Uterus (tissue), 4 donors: ENCODE data around the gene YTHDF1. TPM values are rescaled to one million over a fixed set of nuclear protein-coding genes. Genes with fewer than 3 reads are reported as not detected.
A peak's percentile ranks its signal among the peaks of the same experiment; 100 is the strongest.

ENCODE experiments used
- DNase-seq, 2 donors: peaks; one replicate each; pipeline ENCODE4 v3.0.0-alpha.2; 2019 to 2020
- H3K27ac ChIP-seq, 2 donors: fragments of 200-600 bp; sonication (generic); 1 replicate in 1 of 2; 2 replicates in 1 of 2; pipeline ENCODE4 v1.5.1; 2016 to 2018
- H3K27me3 ChIP-seq, 2 donors: fragments of 200-600 bp; sonication (generic); one replicate each; pipeline ENCODE4 v1.5.1; 2018 to 2019; ENCODE audit warnings: control low read depth in 1 of 2
- H3K36me3 ChIP-seq, 2 donors: fragments of 200-600 bp; sonication (generic); one replicate each; pipeline ENCODE4 v1.5.1; 2019; ENCODE audit warnings: control low read depth in 1 of 2
- H3K4me1 ChIP-seq, 2 donors: fragments of 200-600 bp; sonication (generic); one replicate each; pipeline ENCODE4 v1.5.1; 2018 to 2019; ENCODE audit warnings: control low read depth in 1 of 2
- H3K4me3 ChIP-seq, 2 donors: fragments of 200-600 bp; sonication (generic); 1 replicate in 1 of 2; 2 replicates in 1 of 2; pipeline ENCODE4 v1.5.1; 2018 to 2019; ENCODE audit warnings: mild to moderate bottlenecking in 1 of 2
- H3K9me3 ChIP-seq, 2 donors: fragments of 200-600 bp; sonication (generic); one replicate each; pipeline ENCODE4 v1.5.1; 2019; ENCODE audit warnings: control low read depth in 1 of 2
- POLR2A ChIP-seq, 2 donors: fragments of 450-650 bp; IDR thresholded peaks; one replicate each; pipeline ENCODE4 v1.6.1; 2016; ENCODE audit warnings: antibody characterized with exemption in 2 of 2, mild to moderate bottlenecking in 1 of 2, moderate library complexity in 1 of 2
- intact Hi-C: fragments of 100-400 bp; cut with DNase I; formaldehyde crosslinking; loops from one replicate; pipeline ENCODE4 v1.15.1; 2023; ENCODE audit warnings: low total_unique reads
- total RNA-seq, 4 donors: library from RNA; depleted of rRNA in 3 of 4; stranded (reverse); fragments of >200 nt in 3 of 4; gene quantifications; one replicate each; pipeline versions ENCODE4 v1.1.0 to v1.2.4, GENCODE V29; 2014 to 2023
- TF ChIP-seq, protein P1 (sequence below), 4 experiments: fragments of 200-600 bp in 2 of 4; fragments of 450-650 bp in 2 of 4; sonication (generic) in 2 of 4; IDR thresholded peaks; one replicate each; pipeline ENCODE4 v1.5.1; 2016 to 2019; ENCODE audit warnings: antibody characterized with exemption in 4 of 4, mild to moderate bottlenecking in 2 of 4, moderate library complexity in 1 of 4
- donor health status: DM: yes; HTN: yes; CAD: no.

Gene YTHDF1
- total RNA-seq, 4 donors from 2014 or later = 17.9 to 35.8 (median 25.8) TPM

DNA sequence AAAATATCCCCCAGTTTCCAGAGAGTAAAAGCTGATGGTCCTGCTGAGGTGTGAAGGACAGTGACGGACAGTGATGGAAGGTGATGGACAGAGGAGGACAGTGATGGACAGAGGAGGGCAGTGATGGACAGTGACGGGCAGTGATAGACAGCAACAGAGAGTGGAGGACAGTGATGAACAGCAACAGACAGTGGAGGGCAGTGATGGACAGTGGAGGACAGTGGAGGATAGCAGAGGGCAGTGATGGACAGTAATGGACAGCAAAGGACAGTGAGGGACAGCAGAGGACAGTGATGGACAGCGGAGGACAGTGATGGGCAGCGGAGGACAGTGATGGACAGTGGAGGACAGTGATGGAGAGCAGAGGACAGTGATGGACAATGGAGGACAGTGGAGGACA is 41.0 kb upstream of the YTHDF1 start:
- TF ChIP-seq POLR2A (IDR thresholded peaks at IDR 0.05) = no peak
- TF ChIP-seq, protein P1, sequence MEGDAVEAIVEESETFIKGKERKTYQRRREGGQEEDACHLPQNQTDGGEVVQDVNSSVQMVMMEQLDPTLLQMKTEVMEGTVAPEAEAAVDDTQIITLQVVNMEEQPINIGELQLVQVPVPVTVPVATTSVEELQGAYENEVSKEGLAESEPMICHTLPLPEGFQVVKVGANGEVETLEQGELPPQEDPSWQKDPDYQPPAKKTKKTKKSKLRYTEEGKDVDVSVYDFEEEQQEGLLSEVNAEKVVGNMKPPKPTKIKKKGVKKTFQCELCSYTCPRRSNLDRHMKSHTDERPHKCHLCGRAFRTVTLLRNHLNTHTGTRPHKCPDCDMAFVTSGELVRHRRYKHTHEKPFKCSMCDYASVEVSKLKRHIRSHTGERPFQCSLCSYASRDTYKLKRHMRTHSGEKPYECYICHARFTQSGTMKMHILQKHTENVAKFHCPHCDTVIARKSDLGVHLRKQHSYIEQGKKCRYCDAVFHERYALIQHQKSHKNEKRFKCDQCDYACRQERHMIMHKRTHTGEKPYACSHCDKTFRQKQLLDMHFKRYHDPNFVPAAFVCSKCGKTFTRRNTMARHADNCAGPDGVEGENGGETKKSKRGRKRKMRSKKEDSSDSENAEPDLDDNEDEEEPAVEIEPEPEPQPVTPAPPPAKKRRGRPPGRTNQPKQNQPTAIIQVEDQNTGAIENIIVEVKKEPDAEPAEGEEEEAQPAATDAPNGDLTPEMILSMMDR (IDR thresholded peaks at IDR 0.05) = no peak
- no peak for DNase-seq
- H3K27ac ChIP-seq = no peak overlapping the region
- H3K4me1 ChIP-seq = peaks cover 0 to 18% of the 10 kb centered on the region in 2 donors
- no peaks in the 10 kb centered on the region for H3K36me3 ChIP-seq
- H3K9me3 ChIP-seq = no peaks in the 10 kb centered on the region
- H3K27me3 ChIP-seq = peaks cover 5 to 24% of the 10 kb centered on the region in 2 donors
- no peak overlapping the region for H3K4me3 ChIP-seq
- intact Hi-C loops = no loop called here

GRCh38 chr20:63255931-63256704 is 40.2 kb upstream of the YTHDF1 start:
- Histone ChIP-seq H3K27ac (no peak overlapping the region), H3K4me1 (peaks cover 0 to 18% of the 10 kb centered on the region in 2 donors), H3K9me3 (no peaks in the 10 kb centered on the region), H3K36me3 (no peaks in the 10 kb centered on the region), H3K4me3 (no peak overlapping the region), H3K27me3 (peaks cover 5 to 24% of the 10 kb centered on the region in 2 donors)
- TF ChIP-seq, protein P1 (IDR thresholded peaks at IDR 0.05) = no peak
- no peak for TF ChIP-seq POLR2A (IDR thresholded peaks at IDR 0.05)
- intact Hi-C loops = no loop called here
- no peak for DNase-seq

- H3K4me3 ChIP-seq = no peak overlapping the region
Measured at GRCh38 chr20:63254606-63255384, 38.9 kb upstream of the YTHDF1 start.

GRCh38 chr20:63254232-63254605 is 38.3 kb upstream of the YTHDF1 start, which contains the start of gene NKAIN4:
Gene NKAIN4, minus strand, starts transcription at chr20:63254463. Its CDS starts 13 bp downstream, at chr20:63254450.
- no peak for DNase-seq
- no peaks in the 10 kb centered on the region for H3K36me3 ChIP-seq
- intact Hi-C loops = no loop called here
- no peak for TF ChIP-seq POLR2A (IDR thresholded peaks at IDR 0.05)
- TF ChIP-seq, protein P1 (IDR thresholded peaks at IDR 0.05) = no peak
- H3K9me3 ChIP-seq = no peaks in the 10 kb centered on the region
- peak within 1 kb of the TSS in 1 of 2 donors; percentile 11 for H3K4me3 ChIP-seq
- no peak within 1 kb of the TSS for H3K27ac ChIP-seq
- H3K4me1 ChIP-seq = peaks cover 0 to 18% of the 10 kb centered on the region in 2 donors
- peaks cover 5 to 25% of the 10 kb centered on the region in 2 donors for H3K27me3 ChIP-seq

More at GRCh38 chr20:63254606-63255384, 38.9 kb upstream of the YTHDF1 start:
- H3K27me3 ChIP-seq = peaks cover 5 to 24% of the 10 kb centered on the region in 2 donors
- no peak for TF ChIP-seq POLR2A (IDR thresholded peaks at IDR 0.05)
- TF ChIP-seq, protein P1 (IDR thresholded peaks at IDR 0.05) = no peak
- no peaks in the 10 kb centered on the region for H3K9me3 ChIP-seq
- no peak overlapping the region for H3K27ac ChIP-seq
- intact Hi-C loops = no loop called here
- no peaks in the 10 kb centered on the region for H3K36me3 ChIP-seq
- DNase-seq = no peak
- H3K4me1 ChIP-seq = peaks cover 0 to 18% of the 10 kb centered on the region in 2 donors
